Thyroid gland (tissue), 4 donors: ENCODE results near the gene INTS11.

ENCODE experiments used
- CTCF ChIP-seq, 6 experiments: fragments of 200-600 bp in 3 of 6; fragments of 450-650 bp in 3 of 6; sonication (generic) in 3 of 6; IDR thresholded peaks; one replicate each; pipeline ENCODE4 v1.5.1; 2016 to 2019; ENCODE audit warnings: antibody characterized with exemption in 6 of 6, mild to moderate bottlenecking in 2 of 6, inconsistent platforms in 1 of 6, moderate library complexity in 1 of 6
- POLR2A ChIP-seq, 2 donors: fragments of 450-650 bp; IDR thresholded peaks; one replicate each; pipeline ENCODE4 v1.6.1; 2017; ENCODE audit warnings: antibody characterized with exemption in 2 of 2, mild to moderate bottlenecking in 2 of 2, moderate library complexity in 1 of 2

- TF ChIP-seq CTCF (IDR thresholded peaks at IDR 0.05) (no peak), POLR2A (IDR thresholded peaks at IDR 0.05) (no peak)
These were observed 7.7 kb upstream of the INTS11 start for GRCh38 chr1:1332031-1332755.
